Heart right ventricle (tissue), 16 donors: Measurements from ENCODE around the gene UNC79. TPM values are rescaled to one million over a fixed set of nuclear protein-coding genes. Genes with fewer than 3 reads are reported as not detected.

Experiments
- ATAC-seq, 8 donors: fragments of 200-7000 bp; cut with Tn5 transposase; one replicate each; pipeline ENCODE4 v1.9.1; 2020; ENCODE audit warnings: mild to moderate bottlenecking in 8 of 8, moderate library complexity in 8 of 8, moderate number of reproducible peaks in 1 of 8
- DNase-seq, 2 donors: peaks; one replicate each; pipeline ENCODE4 v3.0.0-alpha.2; 2020
- H3K27ac ChIP-seq, 10 donors: fragments of 200-600 bp; sonication (generic) in 2 of 10; one replicate each; pipeline versions ENCODE4 v1.5.0 to v1.8.0; 2020 to 2022; ENCODE audit warnings: mild to moderate bottlenecking in 3 of 10
- H3K27me3 ChIP-seq, 7 donors: fragments of 200-600 bp; one replicate each; pipeline ENCODE4 v1.8.0; 2021 to 2022; ENCODE audit warnings: mild to moderate bottlenecking in 2 of 7
- H3K36me3 ChIP-seq, 9 donors: fragments of 200-600 bp; sonication (generic) in 1 of 9; one replicate each; pipeline versions ENCODE4 v1.5.0 to v1.8.0; 2020 to 2022; ENCODE audit warnings: mild to moderate bottlenecking in 2 of 9
- H3K4me1 ChIP-seq, 9 donors: fragments of 200-600 bp; sonication (generic) in 1 of 9; one replicate each; pipeline versions ENCODE4 v1.5.0 to v1.8.0; 2020 to 2022; ENCODE audit warnings: mild to moderate bottlenecking in 4 of 9
- H3K4me3 ChIP-seq, 10 donors: fragments of 200-600 bp; sonication (generic) in 2 of 10; one replicate each; pipeline versions ENCODE4 v1.5.0 to v1.8.0; 2020 to 2022; ENCODE audit warnings: mild to moderate bottlenecking in 7 of 10, moderate library complexity in 2 of 10
- H3K9me3 ChIP-seq, 11 donors: fragments of 200-600 bp in 10 of 11; sonication (generic) in 2 of 11; one replicate each; pipeline versions ENCODE4 v1.5.0 to v1.8.0; 2013 to 2022; ENCODE audit warnings: mild to moderate bottlenecking in 2 of 11, control low read depth in 1 of 11, moderate library complexity in 1 of 11
- WGBS, 2 donors: extraction: QIAGEN DNeasy Blood & Tissue Kit; methylation state at CpG; one replicate each; pipeline ENCODE4 v1.1.7; 2013; ENCODE audit warnings: inconsistent platforms in 1 of 2; 5-methylcytosine and 5-hydroxymethylcytosine counted together
- intact Hi-C, 10 donors: fragments of 100-400 bp; cut with DNase I; formaldehyde crosslinking; loops; one replicate each; pipeline versions ENCODE4 v1.11.1 to v1.14.2; 2022
- polyA plus RNA-seq, 2 donors: library from polyadenylated mRNA; stranded (reverse); fragments of 200-250 nt; gene quantifications; one replicate each; pipeline ENCODE4 v1.2.3, GENCODE V29; 2013
- total RNA-seq, 10 donors: library from RNA; stranded (reverse); fragmentation: NEBNext Ultra II Directional in 3 of 10; extraction: Animal tissue kit (Norgen Biotek cat#: 25700) in 3 of 10; gene quantifications; one replicate each; pipeline versions ENCODE4 v1.2.1 to v1.2.4, GENCODE V29; 2021 to 2023
- TF ChIP-seq, protein P1 (sequence below), 9 donors: fragments of 200-600 bp; sonication (generic) in 2 of 9; IDR thresholded peaks; one replicate each; pipeline versions ENCODE4 v1.5.0 to v1.8.0; 2021 to 2022; ENCODE audit warnings: antibody characterized with exemption in 9 of 9, mild to moderate bottlenecking in 5 of 9, moderate library complexity in 1 of 9
- donor health status: Arrhythmogenic right ventricular cardiomyopathy.
- donor health status: ischemic (EF 13 %, LVEDD 7.1; RV severe dilation, severe dysfunction).
- donor health status: healthy with polysubstance abuse.
- donor health status: DM: no; HTN: yes; CAD: no.
- donor health status: DM: no; HTN: no; CAD: no.
- donor health status: ischemic (EF 25% LVEDD 6.9; RV normal size, moderate dysfunction).
- donor health status: ischemic (EF 25% LVEDD 5.7; RV mildly dilated, moderate dysfunction).
- donor health status: healthy.
- donor health status: DM: yes; HTN: yes; CAD: no.
- donor health status: Ischemic cardiomyopathy.
- donor health status: ischemic (EF 35%, LVEDD 5.7; RV mildly dilated, moderate dysfunction).
- donor health status: nonischemic (EF 11% LVEDD 7.7; RV severe dilation, severe dysfunction).
- donor health status: DM: yes; HTN: yes; CAD: no.
- donor health status: PGD.
- donor health status: ischemic (EF 29% LVEDD 5.4; RV normal size, mild dysfunction).
- donor health status: nonischemic (EF 23%, LVEDD 6.1; RV moderate dilation, normal function).

The UNC79 gene
- total and polyA plus RNA-seq, 12 donors: 0.01 to 0.89 (median 0.40) TPM

DNA sequence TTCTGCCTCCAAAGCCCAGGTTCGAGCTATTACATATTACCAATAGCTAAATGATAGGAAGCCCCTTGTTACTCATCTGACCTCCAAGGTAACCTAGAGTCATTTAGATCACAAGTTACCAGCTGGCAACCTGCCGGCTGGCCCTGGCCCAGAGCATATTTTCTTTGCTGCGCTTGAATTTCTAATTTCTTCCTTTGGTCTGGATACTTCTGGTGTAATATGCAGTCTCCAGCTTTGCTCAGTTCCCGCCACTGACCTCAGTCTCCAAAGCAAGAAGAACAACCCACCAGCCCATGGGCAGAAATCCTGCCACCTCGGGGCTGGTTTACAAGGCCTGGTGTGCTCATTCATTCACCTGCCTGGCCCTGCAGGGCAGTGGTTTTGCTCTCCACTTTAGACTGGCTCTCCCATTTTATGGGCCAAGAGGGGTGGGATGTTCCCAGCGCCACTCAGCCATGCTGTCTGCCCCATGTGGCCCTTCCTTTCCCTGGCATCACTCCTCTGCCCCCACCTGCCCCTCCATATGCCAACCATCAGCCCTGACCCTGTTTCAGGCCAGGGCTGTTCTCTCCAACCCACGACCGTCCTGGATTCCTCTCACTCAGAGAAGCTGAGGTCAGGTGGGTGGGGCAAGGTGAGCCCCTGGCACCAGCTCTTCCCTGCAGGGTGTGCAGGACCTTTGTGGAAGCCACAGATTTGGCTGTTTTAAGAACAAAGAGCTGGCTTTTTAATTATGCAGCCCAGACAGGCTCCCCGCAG, 281.5 kb downstream of the UNC79 start:
- H3K4me3 ChIP-seq: no peak overlapping the region
- DNase-seq (no peak), ATAC-seq (no peak)
- H3K27ac ChIP-seq: no peak overlapping the region
- WGBS, 2 donors: 63 to 71% methylated on average over 9 of the region's 9 CpGs
- H3K36me3 ChIP-seq: no peaks in the 10 kb centered on the region
- intact Hi-C loops: no loop called here
- H3K27me3 ChIP-seq: peaks cover 0 to 6% (median 0%) of the 10 kb centered on the region in 7 donors
- TF ChIP-seq, protein P1, sequence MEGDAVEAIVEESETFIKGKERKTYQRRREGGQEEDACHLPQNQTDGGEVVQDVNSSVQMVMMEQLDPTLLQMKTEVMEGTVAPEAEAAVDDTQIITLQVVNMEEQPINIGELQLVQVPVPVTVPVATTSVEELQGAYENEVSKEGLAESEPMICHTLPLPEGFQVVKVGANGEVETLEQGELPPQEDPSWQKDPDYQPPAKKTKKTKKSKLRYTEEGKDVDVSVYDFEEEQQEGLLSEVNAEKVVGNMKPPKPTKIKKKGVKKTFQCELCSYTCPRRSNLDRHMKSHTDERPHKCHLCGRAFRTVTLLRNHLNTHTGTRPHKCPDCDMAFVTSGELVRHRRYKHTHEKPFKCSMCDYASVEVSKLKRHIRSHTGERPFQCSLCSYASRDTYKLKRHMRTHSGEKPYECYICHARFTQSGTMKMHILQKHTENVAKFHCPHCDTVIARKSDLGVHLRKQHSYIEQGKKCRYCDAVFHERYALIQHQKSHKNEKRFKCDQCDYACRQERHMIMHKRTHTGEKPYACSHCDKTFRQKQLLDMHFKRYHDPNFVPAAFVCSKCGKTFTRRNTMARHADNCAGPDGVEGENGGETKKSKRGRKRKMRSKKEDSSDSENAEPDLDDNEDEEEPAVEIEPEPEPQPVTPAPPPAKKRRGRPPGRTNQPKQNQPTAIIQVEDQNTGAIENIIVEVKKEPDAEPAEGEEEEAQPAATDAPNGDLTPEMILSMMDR (IDR thresholded peaks at IDR 0.05): no peak
- no peaks in the 10 kb centered on the region for H3K4me1 ChIP-seq
- no peaks in the 10 kb centered on the region for H3K9me3 ChIP-seq

DNA sequence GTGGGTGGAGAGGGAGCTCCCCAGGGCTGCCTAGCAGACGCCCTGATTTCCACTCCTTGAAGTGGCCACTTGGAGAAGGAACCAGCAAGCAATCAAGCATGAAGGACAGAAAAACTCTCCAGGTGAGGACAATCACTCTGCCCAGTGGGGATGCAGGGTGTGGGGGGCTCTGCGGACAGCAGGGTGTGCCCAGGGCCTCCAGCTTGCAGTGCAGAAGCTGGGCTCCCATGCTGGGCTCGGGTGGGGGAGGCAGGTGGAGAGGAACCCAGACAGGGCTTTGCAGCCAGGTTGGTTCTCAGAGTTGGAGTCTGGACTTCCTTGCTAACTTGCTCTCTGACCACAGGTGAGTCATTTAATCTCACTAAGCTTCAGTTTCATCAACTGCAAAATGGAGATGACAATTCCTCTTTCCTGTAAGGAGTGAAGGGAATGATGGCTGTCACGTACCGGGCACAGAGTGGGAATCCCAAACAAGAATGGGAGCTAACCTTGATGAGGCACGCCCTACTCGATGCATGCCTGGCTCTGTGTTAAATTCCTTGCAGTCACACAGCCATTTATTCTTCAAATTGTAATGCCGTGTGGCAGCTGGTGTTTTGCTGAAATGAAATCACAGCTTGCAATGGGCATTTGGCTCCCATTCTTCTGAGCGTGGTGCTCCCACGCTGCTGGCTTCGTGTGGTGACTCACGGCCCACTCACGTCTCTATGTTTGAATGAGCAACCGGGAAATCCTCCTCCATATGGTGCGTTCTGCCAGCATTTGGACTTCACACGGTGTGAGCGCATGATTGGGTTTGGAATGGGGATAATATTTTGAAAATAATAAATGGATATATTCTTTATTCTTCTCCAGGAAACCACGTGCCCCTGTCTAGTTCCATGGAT, 282.3 kb downstream of the UNC79 start:
- H3K4me1 ChIP-seq: no peaks in the 10 kb centered on the region
- no peaks in the 10 kb centered on the region for H3K36me3 ChIP-seq
- DNase-seq (no peak), ATAC-seq (no peak)
- 80 to 82% methylated on average over 18 of the region's 18 CpGs for WGBS, 2 donors
- intact Hi-C loops: no loop called here
- TF ChIP-seq, protein P1 (IDR thresholded peaks at IDR 0.05): no peak
- peaks cover 0 to 6% (median 0%) of the 10 kb centered on the region in 7 donors for H3K27me3 ChIP-seq
- H3K9me3 ChIP-seq: no peaks in the 10 kb centered on the region
- H3K4me3 ChIP-seq: no peak overlapping the region
- H3K27ac ChIP-seq: no peak overlapping the region

DNA sequence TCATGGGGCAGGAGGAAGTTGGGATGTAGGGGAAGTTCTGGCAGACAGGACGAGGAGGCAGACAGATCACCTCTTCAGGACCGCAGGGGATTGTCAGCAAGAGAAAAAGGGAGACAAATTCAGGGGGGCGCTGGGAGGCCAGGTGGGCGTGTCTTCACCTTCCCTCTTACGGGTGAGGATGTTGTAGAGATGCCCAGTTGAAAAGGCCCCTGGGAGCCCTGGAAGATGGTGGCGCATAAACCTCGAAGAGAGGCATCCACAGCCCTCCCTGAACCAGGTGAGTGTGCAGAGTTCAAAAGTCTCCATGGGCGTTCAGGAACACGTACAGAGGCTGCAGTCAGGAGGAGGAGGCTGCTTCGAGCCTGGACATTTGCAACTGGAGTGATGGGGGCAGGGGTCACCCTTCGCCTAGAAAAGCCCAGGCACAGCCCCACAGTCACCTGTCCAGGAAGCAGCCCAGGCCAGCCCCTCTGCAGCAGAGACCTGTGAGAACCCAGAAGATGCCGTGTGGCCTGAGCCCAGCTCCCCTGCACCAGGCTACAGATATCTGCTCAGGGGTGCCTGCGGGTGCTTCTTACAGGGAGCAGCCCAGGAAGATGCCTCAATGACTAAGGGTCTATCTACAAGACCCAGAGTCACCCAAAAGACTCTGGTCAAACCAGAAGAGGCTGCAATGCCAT, 283.1 kb downstream of the UNC79 start:
- ATAC-seq (no peak), DNase-seq (no peak)
- intact Hi-C loops: no loop called here
- TF ChIP-seq, protein P1 (IDR thresholded peaks at IDR 0.05): no peak
- Histone ChIP-seq H3K4me1 (no peaks in the 10 kb centered on the region), H3K27me3 (peaks cover 0 to 6% (median 0%) of the 10 kb centered on the region in 7 donors), H3K4me3 (no peak overlapping the region), H3K27ac (no peak overlapping the region), H3K36me3 (no peaks in the 10 kb centered on the region), H3K9me3 (no peaks in the 10 kb centered on the region)
- WGBS, 2 donors: 69 to 72% methylated on average over 13 of the region's 13 CpGs

DNA sequence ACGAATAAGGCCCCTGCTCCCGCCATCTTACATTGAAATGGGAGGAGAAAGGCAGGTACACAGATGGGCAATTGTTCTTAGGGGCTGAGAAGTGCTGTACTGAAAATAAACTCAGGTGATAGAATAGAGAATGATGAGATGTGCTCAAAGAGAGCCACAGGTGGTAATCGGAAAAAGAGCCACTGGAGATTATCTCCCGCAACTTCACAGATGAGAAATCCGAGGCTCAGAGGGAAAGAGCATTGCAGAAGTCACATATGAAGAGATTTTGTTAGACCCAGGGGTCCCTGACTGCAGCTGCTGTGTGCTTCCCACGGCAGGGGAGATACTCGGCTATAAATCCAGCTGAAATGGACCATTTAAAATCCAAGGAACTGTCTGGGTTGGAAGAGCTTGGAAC, 283.9 kb downstream of the UNC79 start:
- ATAC-seq (no peak), DNase-seq (no peak)
- Histone ChIP-seq H3K4me3 (no peak overlapping the region), H3K36me3 (no peaks in the 10 kb centered on the region), H3K4me1 (no peaks in the 10 kb centered on the region), H3K27ac (no peak overlapping the region), H3K9me3 (no peaks in the 10 kb centered on the region), H3K27me3 (peaks cover 0 to 6% (median 0%) of the 10 kb centered on the region in 7 donors)
- intact Hi-C loops: no loop called here
- TF ChIP-seq, protein P1 (IDR thresholded peaks at IDR 0.05): no peak
- WGBS, 2 donors: 77 to 81% methylated on average over 7 of the region's 7 CpGs
